Measurements from ENCODE around the gene PSMD13. TPM values are rescaled to one million over a fixed set of nuclear protein-coding genes. Genes with fewer than 3 reads are reported as not detected.

PSMD13 gene
- total and polyA plus RNA-seq, 4 donors = 48.8 to 56.7 (median 52.8) TPM

DNA sequence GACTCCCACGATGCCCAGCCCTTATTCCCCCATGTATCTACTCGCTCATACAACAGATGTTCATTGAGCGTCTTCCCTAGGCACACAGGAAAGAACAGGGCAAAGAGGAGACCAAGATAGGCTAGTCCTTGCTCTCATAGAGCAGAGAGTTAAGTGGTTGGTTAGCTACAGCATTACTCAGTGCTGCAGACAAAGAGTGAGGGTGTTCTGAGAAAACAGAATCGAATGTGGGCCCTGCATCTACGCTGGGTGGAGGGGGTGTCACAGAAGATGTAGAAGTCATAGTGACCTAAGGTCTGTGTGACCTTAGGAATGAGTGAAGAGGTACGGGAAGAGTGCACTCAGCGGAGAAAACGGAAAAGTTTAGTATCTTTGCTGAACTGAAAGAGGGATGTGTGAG lies 12.3 kb downstream of the PSMD13 start:
- Histone ChIP-seq H3K27ac (ENCODE audit: low read depth in 1 of 2, low read length in 2 of 2) (no peak overlapping the region), H3K36me3 (ENCODE audit: control insufficient read depth in 4 of 4, insufficient read depth in 3 of 4, low read depth in 1 of 4, low read length in 3 of 4) (peaks cover 18 to 81% (median 42%) of the 10 kb centered on the region in 4 donors), H3K9me3 (ENCODE audit: control insufficient read depth in 4 of 4, low read length in 3 of 4) (no peaks in the 10 kb centered on the region), H3K27me3 (ENCODE audit: control insufficient read depth in 4 of 4, insufficient read depth in 4 of 4, low read length in 3 of 4) (no peaks in the 10 kb centered on the region), H3K4me3 (ENCODE audit: low read depth in 1 of 3, low read length in 3 of 3) (no peak overlapping the region), H3K9ac (ENCODE audit: low read depth in 1 of 2, low read length in 2 of 2) (no peak overlapping the region), H3K4me1 (ENCODE audit: control insufficient read depth in 4 of 4, insufficient read depth in 4 of 4, low read length in 3 of 4) (no peaks in the 10 kb centered on the region)
- no peak for DNase-seq (ENCODE audit: low spot score)
- TF ChIP-seq FOXA1 (IDR thresholded peaks at IDR 0.05) = no peak
- no peak for TF ChIP-seq EGR1 (IDR thresholded peaks at IDR 0.05; ENCODE audit: low read depth in 2 of 2)
- TF ChIP-seq, protein P1, sequence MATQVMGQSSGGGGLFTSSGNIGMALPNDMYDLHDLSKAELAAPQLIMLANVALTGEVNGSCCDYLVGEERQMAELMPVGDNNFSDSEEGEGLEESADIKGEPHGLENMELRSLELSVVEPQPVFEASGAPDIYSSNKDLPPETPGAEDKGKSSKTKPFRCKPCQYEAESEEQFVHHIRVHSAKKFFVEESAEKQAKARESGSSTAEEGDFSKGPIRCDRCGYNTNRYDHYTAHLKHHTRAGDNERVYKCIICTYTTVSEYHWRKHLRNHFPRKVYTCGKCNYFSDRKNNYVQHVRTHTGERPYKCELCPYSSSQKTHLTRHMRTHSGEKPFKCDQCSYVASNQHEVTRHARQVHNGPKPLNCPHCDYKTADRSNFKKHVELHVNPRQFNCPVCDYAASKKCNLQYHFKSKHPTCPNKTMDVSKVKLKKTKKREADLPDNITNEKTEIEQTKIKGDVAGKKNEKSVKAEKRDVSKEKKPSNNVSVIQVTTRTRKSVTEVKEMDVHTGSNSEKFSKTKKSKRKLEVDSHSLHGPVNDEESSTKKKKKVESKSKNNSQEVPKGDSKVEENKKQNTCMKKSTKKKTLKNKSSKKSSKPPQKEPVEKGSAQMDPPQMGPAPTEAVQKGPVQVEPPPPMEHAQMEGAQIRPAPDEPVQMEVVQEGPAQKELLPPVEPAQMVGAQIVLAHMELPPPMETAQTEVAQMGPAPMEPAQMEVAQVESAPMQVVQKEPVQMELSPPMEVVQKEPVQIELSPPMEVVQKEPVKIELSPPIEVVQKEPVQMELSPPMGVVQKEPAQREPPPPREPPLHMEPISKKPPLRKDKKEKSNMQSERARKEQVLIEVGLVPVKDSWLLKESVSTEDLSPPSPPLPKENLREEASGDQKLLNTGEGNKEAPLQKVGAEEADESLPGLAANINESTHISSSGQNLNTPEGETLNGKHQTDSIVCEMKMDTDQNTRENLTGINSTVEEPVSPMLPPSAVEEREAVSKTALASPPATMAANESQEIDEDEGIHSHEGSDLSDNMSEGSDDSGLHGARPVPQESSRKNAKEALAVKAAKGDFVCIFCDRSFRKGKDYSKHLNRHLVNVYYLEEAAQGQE (IDR thresholded peaks at IDR 0.05) = no peak
- 95% methylated on average over 8 of the region's 8 CpGs for WGBS

GRCh38 chr11:250274-250673 lies 13.5 kb downstream of the PSMD13 start:
- Histone ChIP-seq H3K27ac (ENCODE audit: low read depth in 1 of 2, low read length in 2 of 2) (no peak overlapping the region), H3K27me3 (ENCODE audit: control insufficient read depth in 4 of 4, insufficient read depth in 4 of 4, low read length in 3 of 4) (no peaks in the 10 kb centered on the region), H3K9me3 (ENCODE audit: control insufficient read depth in 4 of 4, low read length in 3 of 4) (no peaks in the 10 kb centered on the region), H3K36me3 (ENCODE audit: control insufficient read depth in 4 of 4, insufficient read depth in 3 of 4, low read depth in 1 of 4, low read length in 3 of 4) (peaks cover 18 to 75% (median 35%) of the 10 kb centered on the region in 4 donors), H3K4me3 (ENCODE audit: low read depth in 1 of 3, low read length in 3 of 3) (no peak overlapping the region), H3K9ac (ENCODE audit: low read depth in 1 of 2, low read length in 2 of 2) (no peak overlapping the region), H3K4me1 (ENCODE audit: control insufficient read depth in 4 of 4, insufficient read depth in 4 of 4, low read length in 3 of 4) (no peaks in the 10 kb centered on the region)
- DNase-seq (ENCODE audit: low spot score) = no peak
- WGBS = 93% methylated on average over 5 of the region's 5 CpGs
- TF ChIP-seq FOXA1 (IDR thresholded peaks at IDR 0.05) (no peak), YY1 (IDR thresholded peaks at IDR 0.05) (no peak), GABPA (IDR thresholded peaks at IDR 0.05 in 1 of 2, conservative IDR thresholded peaks at IDR 0.05 in 1 of 2) (no peak), FOXA2 (IDR thresholded peaks at IDR 0.05) (no peak), RXRA (IDR thresholded peaks at IDR 0.05) (no peak), SP1 (IDR thresholded peaks at IDR 0.05) (no peak), ATF3 (IDR thresholded peaks at IDR 0.05) (no peak), HNF4A (conservative IDR thresholded peaks at IDR 0.05) (no peak), RAD21 (IDR thresholded peaks at IDR 0.05) (no peak), NR2F2 (IDR thresholded peaks at IDR 0.05) (no peak), EGR1 (IDR thresholded peaks at IDR 0.05; ENCODE audit: low read depth in 2 of 2) (no peak), HNF4G (IDR thresholded peaks at IDR 0.05) (no peak), JUND (IDR thresholded peaks at IDR 0.05) (no peak), TAF1 (conservative IDR thresholded peaks at IDR 0.05) (no peak)
- TF ChIP-seq, protein P2, sequence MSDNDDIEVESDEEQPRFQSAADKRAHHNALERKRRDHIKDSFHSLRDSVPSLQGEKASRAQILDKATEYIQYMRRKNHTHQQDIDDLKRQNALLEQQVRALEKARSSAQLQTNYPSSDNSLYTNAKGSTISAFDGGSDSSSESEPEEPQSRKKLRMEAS (IDR thresholded peaks at IDR 0.05) = no peak
- TF ChIP-seq, protein P3, sequence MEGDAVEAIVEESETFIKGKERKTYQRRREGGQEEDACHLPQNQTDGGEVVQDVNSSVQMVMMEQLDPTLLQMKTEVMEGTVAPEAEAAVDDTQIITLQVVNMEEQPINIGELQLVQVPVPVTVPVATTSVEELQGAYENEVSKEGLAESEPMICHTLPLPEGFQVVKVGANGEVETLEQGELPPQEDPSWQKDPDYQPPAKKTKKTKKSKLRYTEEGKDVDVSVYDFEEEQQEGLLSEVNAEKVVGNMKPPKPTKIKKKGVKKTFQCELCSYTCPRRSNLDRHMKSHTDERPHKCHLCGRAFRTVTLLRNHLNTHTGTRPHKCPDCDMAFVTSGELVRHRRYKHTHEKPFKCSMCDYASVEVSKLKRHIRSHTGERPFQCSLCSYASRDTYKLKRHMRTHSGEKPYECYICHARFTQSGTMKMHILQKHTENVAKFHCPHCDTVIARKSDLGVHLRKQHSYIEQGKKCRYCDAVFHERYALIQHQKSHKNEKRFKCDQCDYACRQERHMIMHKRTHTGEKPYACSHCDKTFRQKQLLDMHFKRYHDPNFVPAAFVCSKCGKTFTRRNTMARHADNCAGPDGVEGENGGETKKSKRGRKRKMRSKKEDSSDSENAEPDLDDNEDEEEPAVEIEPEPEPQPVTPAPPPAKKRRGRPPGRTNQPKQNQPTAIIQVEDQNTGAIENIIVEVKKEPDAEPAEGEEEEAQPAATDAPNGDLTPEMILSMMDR (IDR thresholded peaks at IDR 0.05; ENCODE audit: low read depth, low read length, missing input control) = no peak
- TF ChIP-seq, protein P1 (IDR thresholded peaks at IDR 0.05) = no peak
- TF ChIP-seq, protein P4, sequence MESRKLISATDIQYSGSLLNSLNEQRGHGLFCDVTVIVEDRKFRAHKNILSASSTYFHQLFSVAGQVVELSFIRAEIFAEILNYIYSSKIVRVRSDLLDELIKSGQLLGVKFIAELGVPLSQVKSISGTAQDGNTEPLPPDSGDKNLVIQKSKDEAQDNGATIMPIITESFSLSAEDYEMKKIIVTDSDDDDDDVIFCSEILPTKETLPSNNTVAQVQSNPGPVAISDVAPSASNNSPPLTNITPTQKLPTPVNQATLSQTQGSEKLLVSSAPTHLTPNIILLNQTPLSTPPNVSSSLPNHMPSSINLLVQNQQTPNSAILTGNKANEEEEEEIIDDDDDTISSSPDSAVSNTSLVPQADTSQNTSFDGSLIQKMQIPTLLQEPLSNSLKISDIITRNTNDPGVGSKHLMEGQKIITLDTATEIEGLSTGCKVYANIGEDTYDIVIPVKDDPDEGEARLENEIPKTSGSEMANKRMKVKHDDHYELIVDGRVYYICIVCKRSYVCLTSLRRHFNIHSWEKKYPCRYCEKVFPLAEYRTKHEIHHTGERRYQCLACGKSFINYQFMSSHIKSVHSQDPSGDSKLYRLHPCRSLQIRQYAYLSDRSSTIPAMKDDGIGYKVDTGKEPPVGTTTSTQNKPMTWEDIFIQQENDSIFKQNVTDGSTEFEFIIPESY (IDR thresholded peaks at IDR 0.05) = no peak

Data from liver (tissue), 9 donors.